ENCODE results near the gene SLC25A15.

SLC25A15 gene

DNA sequence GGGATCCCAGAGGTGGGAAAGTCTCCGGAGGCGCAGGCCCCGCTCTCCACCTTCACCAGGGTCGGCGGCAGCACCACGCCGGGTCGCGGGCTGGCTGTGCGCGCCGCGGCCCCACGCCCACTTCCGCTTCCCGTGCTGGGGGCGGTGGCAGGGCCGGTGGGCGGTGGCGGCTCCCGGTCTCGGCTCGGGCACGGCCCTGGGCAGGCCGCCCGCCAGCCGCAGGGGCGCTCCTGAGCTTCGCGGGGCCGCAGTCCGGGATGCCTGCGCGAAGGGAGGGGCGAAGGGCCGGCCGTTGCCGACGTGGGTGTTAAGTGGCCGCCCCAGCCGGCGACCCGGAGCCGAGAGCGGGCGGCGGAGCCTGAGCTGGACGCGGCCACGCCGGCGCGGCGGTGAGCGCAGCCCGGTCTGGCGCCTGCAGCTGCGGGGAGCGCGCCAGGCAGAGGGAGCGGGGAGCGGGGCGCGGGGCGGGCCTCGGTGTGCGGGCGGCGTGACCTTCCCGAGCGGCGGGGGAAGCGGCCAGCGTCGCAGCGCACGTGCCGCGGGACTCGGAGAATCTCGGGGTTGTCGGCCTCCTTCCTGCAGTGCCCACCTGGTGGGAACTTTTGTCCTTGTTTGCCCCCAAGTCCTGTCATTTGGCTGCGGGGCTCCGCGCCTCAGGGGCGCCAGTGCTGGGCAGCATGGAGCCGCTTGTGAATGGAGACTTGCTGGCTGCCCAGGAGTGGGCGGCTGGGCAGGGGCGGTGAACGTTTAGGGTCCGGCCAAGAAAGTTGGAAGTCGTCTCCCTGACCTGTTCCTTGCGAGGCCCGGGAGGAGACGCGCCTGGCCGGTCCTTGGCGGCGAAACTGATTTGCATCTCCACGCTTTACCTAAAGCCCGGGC, at the start of gene SLC25A15:
SLC25A15 (plus strand) TSS at position 337 of the 879 bp plus-strand sequence. CDS start 3,616 bp downstream, outside the sequence.
- peak; percentile 86 for DNase-seq

DNA sequence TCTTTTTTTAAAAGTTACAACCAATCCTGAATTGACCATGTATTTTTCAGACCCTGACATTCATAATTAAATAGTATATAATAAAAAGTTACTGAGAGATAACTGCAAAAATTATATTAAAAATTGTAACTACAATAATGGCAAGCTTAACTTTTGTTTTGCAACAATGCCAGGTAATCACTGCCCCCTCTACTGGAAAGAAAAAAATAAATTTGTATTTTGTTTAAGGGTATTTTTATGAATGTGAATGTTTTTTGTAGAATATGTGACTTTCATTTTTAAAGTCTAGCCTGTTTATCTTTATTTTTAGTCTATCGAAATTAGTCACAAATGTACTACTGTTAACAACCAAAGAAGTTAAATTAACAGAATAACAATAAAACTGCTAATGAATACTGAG, 40.1 kb upstream of the SLC25A15 start:
- no peak for DNase-seq

DNA sequence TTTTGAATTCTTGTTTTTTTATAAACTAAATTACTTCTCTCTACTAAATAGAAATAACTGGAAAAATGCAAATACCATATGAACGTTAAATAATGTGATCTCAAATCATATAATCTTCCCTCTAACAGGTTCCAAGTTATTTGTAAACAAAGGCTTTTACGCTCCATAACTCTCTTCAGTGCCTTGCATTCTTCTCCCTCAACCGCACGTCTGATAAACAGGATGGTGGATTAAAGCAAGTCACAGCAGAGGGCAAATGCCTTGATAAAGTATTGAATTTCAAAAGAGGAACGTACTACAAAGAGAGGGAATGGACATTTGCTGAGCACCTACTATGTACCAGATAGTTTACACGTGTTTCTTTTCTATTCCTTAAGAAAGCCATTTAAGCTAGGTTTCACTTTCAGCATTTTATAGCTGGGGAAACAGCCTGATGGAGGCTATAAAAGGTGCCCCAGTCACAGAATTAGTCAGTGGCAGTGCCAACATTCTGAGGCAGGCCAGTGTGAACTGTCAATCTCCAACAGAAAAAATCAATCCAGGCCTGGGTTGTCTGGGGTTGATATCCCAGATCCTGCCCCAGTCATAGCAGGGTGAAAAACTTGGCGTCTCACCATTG, 34.2 kb upstream of the SLC25A15 start:
- no peak for DNase-seq

DNA sequence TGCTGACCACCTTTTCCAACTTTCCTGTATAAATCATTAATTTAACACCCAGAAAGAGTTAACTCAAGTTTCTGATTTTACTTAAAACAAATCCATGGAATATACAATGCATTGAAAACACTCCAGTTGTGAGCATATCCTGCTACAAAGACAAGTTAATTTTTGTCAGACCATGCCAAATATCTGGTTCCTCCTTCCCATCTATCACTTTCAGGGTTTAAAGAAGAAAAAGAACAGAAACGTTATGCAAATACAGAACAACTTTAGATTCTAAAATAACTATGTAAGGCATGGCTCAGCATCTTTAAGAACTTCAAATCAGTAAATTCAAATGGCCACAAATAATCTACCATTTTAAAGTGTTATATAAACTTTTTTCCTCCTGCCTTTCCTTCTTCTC, 33.4 kb upstream of the SLC25A15 start:
- DNase-seq, result no peak

DNA sequence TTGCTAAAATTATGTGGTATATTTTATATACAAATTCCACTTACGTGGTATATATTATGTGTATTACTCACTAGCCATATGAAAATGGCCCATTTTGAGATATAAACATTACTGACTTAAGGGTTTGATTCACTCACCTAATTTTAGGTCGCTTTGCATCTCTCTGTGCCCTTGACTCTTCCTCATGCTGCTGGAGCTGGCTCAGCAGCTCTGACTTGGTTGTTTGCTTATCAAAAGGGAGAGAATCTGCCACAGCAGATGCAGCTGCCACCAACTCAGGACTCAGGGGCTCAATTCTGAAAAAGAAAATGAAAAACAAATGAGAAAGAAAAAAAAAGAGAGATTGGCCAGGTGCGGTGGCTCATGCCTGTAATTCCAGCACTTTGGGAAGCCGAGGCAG, 30.6 kb upstream of the SLC25A15 start:
- no peak for DNase-seq

DNA sequence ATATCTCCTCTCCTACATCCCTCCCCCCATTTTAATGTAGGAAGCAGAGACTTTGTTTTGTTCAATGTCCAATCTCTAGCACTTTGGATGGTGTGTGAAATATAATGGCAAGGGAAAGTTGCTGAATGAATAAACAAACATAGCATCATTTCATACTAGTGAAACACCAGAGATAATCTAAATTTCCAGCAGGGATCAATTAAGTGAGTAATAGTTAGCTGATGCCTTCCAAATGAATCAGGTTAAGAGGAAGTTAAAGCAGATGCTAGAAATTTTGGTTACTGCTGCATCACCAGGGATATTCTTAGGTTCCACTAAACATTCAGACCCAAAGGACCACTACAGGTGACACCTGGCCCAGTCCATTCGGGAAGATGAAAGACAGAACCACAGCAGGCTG, 26.6 kb upstream of the SLC25A15 start:
- no peak for DNase-seq

DNA sequence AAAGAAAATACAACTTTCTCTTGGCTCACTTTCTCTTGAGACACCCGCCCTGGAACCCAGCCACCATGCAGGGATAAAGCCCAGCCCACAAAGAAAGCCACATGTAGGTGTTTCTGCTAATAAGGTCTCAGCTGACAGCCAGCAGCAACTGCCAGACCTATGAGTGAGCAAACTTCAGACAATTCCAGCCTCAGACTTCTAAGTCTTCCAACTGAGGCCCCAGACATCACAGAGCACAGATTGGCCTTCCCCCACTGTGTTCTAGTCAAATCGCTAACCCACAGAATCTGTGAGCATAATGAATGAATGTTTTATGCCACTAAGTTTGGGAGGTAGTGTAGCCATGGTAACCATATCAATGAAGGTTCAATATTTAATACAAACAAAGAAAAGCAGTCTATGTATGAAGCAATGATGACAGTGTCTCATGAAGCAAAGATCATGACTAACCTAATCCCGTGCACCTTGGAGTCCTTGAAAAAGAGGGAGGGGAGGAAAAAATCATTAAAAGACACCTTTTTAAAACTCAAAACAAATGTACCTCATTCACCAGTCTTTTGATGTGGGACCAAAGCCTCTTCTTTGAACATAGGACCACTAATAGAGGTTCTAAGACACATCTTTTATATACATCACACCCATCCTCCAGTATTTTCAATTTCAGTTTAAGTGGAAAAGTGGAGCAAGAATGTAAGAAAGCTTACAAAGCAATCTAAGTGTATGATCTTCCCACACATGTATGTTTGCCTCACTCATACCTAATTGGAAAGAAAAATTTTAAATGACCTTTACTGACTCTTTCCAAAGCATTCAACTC, 24.6 kb upstream of the SLC25A15 start:
- DNase-seq, result no peak

DNA sequence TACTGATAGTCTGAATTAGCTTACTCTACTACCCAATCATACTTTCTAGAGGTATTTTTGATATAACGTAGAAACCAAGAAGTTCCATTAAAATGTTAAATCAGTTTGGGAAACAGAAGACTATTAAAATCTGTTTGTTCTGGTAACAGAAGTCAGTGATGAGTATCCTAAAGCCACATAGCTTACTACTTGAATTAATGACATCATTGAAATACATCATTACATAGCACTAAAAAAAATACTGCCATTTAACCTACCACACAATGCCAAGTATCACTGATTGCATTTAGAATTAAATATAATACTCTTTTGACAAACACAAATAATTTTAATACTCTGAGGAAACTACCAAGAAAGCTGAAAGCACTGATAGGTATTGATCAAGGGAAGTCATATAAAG, 23.8 kb upstream of the SLC25A15 start:
- no peak for DNase-seq

DNA sequence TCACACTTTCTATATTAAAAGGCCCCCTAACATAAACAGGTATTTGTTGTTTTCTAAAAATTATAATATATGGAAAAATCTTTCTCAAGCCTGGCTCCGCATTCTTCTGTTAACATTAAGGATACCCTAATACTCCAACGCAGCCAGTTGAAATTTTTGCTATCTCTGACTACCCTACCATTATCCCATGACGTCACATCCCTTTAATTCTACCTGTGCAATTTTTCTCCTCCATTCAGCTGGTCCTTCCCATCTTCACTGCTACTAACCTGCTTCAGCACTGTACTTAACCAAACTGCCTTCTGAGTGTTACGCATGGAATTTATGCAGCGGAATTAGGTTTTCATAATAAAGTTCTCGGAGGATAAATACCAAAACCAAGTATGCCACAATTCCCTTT, 19.4 kb upstream of the SLC25A15 start:
- DNase-seq, result no peak

DNA sequence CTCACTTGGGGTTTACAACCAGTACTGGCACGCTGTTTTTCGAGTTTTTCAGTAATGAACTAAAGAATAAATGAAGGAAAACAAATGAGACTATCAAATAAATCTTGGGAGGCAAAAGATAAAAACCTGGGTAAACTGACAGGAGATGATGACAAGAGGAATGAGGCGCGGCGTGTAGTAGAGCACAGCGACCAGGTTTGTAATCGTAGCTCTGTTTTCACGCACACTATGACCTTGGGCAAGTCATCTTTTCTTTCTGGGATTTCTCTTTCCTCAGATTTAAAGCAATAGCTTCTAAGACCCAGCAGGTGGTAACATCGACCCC, 18.8 kb upstream of the SLC25A15 start:
- DNase-seq, result no peak

DNA sequence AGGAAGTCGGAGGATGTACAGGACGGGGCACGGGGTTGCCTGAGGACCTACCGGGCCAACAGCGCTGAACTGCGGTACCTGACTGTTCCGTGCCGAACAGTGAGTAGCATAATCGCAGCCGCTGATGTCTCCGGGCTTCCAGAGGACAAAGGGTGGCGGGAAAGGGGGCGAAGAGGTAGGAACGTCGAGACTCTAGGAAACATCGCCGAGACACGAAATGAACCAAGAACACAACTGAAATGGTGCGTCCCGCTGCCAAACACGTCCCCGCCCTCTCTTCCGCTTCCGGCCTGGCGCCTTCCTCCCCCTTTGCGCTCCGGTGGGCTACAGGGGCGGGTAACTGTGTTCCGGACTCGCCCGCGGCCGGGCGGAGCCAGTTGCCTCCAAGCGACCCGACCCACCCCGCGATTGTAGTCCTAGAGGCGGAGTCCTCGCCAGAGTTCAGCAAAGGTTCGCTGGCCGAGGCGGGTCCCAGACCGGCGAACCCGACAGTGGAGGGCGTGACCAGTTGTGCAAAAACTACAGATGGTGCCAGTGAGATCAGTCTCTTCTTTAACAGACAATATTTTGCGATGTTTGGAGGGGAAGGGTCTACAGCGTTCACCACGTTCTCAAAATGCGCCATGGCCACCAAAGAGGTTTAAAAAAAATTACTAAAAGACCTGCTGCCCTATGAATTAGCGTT, 18.3 kb upstream of the SLC25A15 start, which contains the start of gene MRPS31:
MRPS31 (minus strand) TSS at position 257 of the 685 bp plus-strand sequence; CDS start at position 203, 54 bp downstream.
- DNase-seq, result peak; percentile 98

DNA sequence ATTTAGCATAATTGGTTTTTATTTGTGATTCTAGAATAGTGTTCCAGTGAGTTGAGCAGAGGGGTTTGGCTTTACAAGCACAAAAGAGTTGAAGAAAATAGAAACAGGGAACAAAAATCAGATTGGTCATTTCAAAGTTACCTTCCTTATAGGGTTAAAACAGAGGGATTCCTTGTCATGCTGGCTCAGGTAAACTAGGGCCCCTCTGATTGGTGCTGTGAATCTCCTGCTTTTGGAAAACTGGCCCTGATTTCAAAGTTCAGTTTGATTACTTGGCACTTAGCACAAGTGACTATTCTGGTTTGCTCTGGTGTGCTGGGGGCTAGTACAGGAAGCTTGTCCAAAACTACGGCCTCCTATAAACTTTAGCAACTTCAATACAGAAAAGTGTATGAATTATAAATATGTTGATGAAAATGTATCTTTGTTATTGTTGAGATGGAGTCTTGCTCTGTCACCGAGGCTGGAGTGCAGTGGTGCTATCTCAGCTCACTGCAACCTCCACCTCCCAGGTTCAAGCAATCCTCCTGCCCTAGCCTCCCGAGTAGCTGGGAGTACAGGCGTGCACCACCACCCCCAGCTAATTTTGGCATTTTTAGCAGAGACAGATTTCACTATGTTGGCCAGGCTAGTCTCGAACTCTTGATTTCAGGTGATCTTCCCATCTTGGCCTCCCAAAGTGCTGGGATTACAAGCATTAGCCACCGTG, 16.5 kb upstream of the SLC25A15 start:
- DNase-seq, result no peak

DNA sequence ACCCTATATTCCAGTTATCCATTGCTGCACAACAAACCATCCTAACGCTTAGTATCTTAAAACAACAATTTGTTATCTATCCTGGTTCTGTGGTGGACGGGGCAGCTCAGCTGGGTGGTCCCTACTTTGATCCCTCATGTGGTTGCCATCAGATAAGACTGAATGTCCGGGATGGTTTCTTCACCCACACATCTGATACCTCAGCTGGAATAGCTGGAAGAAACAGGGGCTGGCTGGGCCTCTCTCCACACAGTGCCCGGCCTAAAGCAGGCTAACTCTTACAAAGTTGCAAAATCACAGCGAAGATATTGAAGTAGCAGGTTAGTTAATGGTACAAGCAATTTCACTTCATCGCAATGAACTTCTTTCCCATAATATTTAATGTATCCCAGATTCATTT, 14.7 kb upstream of the SLC25A15 start:
- no peak for DNase-seq

DNA sequence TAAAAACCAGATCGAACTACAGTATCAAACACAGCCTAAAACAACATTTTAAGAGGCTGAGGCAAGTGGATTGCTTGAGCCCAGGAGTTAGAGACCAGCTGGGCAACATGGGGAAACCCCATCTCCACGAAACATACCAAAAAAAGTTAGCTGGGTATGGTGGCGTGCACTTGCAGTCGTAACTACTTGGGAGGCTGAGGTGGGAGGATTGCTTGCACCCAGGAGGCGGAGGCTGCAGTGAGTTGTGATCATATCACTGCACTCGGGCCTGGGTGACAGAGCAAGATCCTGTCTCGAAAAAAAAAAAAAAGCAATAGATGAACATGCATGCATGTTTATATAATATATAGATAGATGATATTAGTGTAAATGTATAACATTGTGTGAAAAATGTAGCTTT, 13.2 kb upstream of the SLC25A15 start:
- DNase-seq, result no peak

DNA sequence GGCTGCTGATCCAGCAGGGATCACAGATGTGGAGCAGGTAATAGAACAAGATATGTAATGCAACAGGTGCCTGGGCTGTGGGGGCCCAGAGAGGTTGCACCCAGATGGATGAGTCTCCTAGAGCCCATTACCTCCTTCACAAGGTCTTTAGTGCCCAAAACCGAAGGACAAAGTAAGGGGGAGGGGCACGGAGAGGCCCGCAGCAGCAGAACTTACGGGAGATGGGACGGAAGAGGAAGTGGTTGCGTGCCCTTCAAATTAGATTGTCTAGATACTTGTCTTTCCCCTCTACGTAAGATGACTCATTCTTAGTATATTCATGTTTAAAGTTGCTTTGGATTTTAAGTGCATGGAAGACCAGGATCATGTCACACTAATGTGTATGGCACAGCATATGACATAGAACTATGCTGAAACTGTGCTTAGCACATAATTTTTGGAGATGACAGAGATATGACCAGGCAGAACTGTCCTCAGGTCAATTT, 12.7 kb upstream of the SLC25A15 start:
- DNase-seq, result no peak

DNA sequence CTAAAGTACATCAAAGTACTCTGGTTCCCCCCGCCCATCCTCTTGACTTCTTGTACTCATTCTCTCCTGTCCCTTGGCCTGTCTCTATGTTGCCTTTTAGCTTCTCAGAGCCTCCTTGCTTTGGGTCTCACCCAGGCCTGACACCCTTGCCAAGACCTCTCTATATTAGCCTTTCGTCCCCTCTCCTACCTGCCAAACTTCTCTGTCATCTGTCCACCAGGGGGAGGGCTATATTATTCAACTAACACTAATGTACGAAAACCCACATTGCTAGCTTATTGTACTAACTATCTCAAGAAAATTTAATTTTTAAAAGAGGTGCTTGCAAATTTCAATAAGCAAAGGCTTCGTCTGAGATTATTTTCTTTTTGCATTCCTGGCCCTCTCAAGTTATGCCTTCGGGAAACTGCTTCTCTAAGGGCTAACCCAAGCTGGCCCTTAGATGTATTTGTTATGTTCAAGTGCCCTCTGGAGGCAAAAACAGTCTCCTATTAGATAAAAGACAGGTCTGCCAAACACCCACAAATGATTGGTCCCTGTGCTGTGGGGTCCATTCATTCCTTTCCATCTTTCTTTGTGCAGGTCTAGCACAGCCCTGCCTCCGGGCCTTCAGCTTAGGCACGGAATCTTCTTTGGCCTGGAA, 12.1 kb upstream of the SLC25A15 start:
- peak; percentile 78 for DNase-seq

DNA sequence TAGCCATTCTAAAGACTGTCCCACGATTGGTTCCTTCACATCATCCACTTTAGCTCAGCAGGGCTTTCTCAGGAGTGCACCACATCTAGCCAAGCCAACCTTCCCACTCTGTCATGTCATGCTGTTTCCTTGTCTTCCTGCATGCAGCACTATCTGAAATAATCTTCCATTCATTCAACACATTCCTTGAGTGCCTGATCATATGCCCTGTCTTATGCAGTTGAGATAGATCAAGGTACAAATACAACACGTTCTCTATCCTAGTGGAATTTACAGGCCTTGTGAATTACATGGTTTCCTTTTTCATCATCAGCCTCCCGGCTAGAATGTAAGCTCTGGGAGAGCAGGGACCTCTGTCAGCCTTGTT, 11.6 kb upstream of the SLC25A15 start:
- no peak for DNase-seq

DNA sequence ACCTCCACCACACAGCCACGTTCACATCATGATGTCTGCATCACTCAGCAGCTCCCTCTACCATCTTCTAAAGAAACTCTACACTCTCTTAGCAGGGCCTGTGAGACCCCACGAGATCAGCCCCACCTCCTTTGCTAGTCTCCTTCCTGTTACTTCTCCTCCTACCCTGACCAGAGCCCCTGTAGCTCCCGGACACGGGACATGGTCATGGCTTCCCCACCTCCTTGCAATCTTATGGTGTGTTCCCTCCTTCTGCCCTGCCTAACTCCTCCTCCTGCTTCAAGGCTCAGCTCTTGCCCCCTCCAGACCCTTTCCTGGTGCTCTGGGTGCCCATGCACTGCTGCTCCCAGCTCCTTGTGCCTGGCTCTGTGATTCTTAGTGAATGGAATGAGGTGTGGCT, 10.4 kb upstream of the SLC25A15 start:
- no peak for DNase-seq

DNA sequence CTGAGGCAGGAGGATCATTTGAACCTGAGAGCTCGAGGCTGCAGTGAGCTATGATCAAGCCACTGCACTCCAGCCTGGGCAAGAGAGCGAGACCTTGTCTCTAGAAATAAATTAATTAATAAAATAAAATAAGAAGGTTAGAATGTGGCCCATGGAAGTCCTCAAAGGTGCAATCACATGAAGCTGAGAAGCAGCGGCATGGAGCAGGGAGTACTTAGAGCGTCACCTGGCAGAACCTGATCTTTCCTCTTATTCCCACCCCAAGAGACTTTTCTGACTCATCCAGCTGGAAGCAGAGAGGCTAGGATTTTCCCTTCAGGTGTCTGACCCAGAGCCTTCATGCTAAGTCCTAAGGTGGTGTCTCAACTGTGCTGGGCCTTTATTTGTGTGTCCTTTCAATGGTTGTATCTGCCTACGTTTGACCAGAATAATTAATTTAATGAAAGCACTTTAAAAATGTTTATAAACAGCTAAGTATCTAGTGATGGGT, 9.6 kb upstream of the SLC25A15 start:
- no peak for DNase-seq

DNA sequence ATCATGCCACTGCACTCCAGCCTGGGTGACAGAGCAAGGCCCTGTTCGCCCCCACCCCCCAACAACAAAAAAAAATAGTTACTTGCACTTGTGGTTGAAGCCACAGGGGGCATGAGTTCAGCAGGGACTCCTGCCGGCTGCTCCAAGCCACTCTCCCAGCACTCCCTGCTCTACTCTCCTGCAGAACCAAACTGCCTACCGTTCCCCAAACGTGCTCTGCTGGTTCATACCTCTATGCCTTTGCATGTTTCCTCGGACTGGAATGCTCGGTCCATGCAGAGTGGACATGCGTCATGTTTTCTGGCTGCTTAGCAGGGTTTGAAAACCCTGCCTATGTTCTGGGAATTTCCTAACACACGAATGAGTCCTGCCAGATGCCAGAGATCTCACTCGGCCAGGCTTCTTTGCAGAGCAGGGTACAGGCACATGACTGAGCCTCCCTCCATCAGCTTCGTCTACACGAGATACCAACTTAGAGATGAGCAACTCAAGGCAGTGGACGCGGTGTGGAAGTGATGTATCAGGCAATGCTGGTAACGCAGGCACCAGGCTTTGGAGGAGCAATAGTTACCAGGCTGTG, 8.5 kb upstream of the SLC25A15 start:
- DNase-seq, result no peak

DNA sequence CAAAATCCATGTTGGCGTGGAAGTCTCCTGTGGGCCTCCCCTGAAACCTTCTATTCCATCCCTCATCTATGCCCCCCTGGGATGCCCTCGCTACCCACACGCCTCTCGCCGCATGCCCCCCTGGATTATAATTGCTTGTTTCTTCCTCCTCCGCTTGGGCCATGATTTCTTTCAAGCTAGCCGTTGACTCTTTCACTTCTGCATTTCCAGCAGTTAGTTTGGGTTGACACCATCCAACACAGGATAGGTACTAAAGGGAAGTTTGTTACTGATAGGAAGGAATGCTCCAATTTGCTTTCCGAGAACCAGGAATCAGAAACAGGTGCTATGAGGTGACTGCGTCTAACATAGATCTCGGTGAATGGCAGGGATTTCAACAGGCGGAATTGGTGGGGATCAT, 7.7 kb upstream of the SLC25A15 start:
- no peak for DNase-seq

Measured in eye (tissue), 1 donor.